Gastrocnemius medialis (tissue), 4 donors: Measurements from ENCODE around the gene PTPRN2. TPM values are rescaled to one million over a fixed set of nuclear protein-coding genes. Genes with fewer than 3 reads are reported as not detected.

Experiments
- ATAC-seq, 2 donors: fragments of 150-250 bp; one replicate each; pipeline ENCODE4 v1.9.1; 2016
- DNase-seq, 2 donors: peaks; one replicate each; pipeline ENCODE4 v3.0.0-alpha.2; 2019
- H3K27ac ChIP-seq, 4 donors: fragments of 200-600 bp; sonication (generic); 1 replicate in 1 of 4; 2 replicates in 3 of 4; pipeline ENCODE4 v1.5.1; 2016 to 2018; ENCODE audit warnings: mild to moderate bottlenecking in 2 of 4, moderate library complexity in 1 of 4
- H3K27me3 ChIP-seq, 3 donors: fragments of 200-600 bp; sonication (generic) in 2 of 3; 1 replicate in 1 of 3; 2 replicates in 2 of 3; pipeline versions ENCODE4 v1.5.1 to v1.6.0; 2016 to 2019; ENCODE audit warnings: mild to moderate bottlenecking in 1 of 3, moderate library complexity in 1 of 3
- H3K36me3 ChIP-seq, 2 donors: fragments of 200-600 bp; sonication (generic) in 1 of 2; one replicate each; pipeline ENCODE4 v1.5.1; 2017 to 2018
- H3K4me1 ChIP-seq, 2 donors: fragments of 200-600 bp; sonication (generic) in 1 of 2; one replicate each; pipeline ENCODE4 v1.5.1; 2016 to 2017; ENCODE audit warnings: mild to moderate bottlenecking in 2 of 2
- H3K4me3 ChIP-seq, 4 donors: fragments of 200-600 bp; sonication (generic) in 3 of 4; 1 replicate in 1 of 4; 2 replicates in 3 of 4; pipeline ENCODE4 v1.5.1; 2016 to 2019; ENCODE audit warnings: mild to moderate bottlenecking in 2 of 4
- H3K9me3 ChIP-seq, 3 donors: fragments of 200-600 bp; sonication (generic) in 2 of 3; 1 replicate in 1 of 3; 2 replicates in 2 of 3; pipeline ENCODE4 v1.5.1; 2016 to 2019
- POLR2A ChIP-seq, 2 donors: fragments of 450-650 bp; IDR thresholded peaks; one replicate each; pipeline ENCODE4 v1.6.1; 2017; ENCODE audit warnings: antibody characterized with exemption in 2 of 2, mild to moderate bottlenecking in 2 of 2, moderate library complexity in 2 of 2
- in situ Hi-C, 4 donors: fragments of 200-750 bp; cut with MboI; loops; one replicate each; pipeline versions ENCODE4 v1.15.0 to v1.8.0; 2017; ENCODE audit warnings: low sequenced_read_pairs in 4 of 4
- intact Hi-C: fragments of 100-400 bp; cut with DNase I; formaldehyde crosslinking; loops from one replicate; pipeline ENCODE4 v1.15.1; 2023; ENCODE audit warnings: low total_unique reads
- total RNA-seq, 4 donors: library from RNA; depleted of rRNA; stranded (reverse); fragments of >200 nt; gene quantifications; one replicate each; pipeline versions ENCODE4 v1.1.0 to v1.2.3, GENCODE V29; 2016
- TF ChIP-seq, protein P1 (sequence below), 5 experiments: fragments of 450-650 bp in 3 of 5; fragments of 200-600 bp in 2 of 5; sonication (generic) in 2 of 5; IDR thresholded peaks in 4 of 5; conservative IDR thresholded peaks in 1 of 5; 1 replicate in 4 of 5; 2 replicates in 1 of 5; pipeline ENCODE4 v1.5.1; 2016 to 2019; ENCODE audit warnings: antibody characterized with exemption in 5 of 5, mild to moderate bottlenecking in 3 of 5, moderate library complexity in 3 of 5

The PTPRN2 gene
- total RNA-seq, 4 donors from 2014 or later: 0.66 to 0.85 (median 0.81) TPM

DNA sequence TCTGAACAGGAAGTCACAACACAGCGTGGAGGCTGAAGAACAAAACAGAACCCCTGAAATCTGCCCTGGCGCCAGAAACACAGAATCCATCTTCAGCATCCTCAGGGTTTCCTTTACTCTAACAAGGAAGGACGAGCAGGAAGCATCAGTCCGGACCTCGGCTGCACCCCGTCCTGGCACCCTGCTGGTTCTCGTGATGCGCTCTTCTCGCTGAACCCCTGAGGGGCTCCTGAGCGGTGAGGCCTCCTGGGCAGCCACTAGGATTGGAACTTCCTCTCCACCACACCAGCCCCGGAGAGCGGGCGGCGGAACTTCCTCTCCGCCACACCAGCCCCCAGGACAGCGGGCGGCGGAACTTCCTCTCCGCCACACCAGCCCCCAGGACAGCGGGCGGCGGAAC, 461.9 kb downstream of the PTPRN2 start:
- TF ChIP-seq, protein P1, sequence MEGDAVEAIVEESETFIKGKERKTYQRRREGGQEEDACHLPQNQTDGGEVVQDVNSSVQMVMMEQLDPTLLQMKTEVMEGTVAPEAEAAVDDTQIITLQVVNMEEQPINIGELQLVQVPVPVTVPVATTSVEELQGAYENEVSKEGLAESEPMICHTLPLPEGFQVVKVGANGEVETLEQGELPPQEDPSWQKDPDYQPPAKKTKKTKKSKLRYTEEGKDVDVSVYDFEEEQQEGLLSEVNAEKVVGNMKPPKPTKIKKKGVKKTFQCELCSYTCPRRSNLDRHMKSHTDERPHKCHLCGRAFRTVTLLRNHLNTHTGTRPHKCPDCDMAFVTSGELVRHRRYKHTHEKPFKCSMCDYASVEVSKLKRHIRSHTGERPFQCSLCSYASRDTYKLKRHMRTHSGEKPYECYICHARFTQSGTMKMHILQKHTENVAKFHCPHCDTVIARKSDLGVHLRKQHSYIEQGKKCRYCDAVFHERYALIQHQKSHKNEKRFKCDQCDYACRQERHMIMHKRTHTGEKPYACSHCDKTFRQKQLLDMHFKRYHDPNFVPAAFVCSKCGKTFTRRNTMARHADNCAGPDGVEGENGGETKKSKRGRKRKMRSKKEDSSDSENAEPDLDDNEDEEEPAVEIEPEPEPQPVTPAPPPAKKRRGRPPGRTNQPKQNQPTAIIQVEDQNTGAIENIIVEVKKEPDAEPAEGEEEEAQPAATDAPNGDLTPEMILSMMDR (IDR thresholded peaks at IDR 0.05 in 4 of 5, conservative IDR thresholded peaks at IDR 0.05 in 1 of 5): no peak
- TF ChIP-seq POLR2A (IDR thresholded peaks at IDR 0.05): no peak
- Histone ChIP-seq H3K27me3 (no peaks in the 10 kb centered on the region), H3K36me3 (no peaks in the 10 kb centered on the region), H3K4me1 (no peaks in the 10 kb centered on the region), H3K9me3 (no peaks in the 10 kb centered on the region), H3K4me3 (peak overlapping the region in 1 of 4 donors; percentile 29), H3K27ac (no peak overlapping the region)
- in situ Hi-C loops: no loop called here
- DNase-seq (no peak), ATAC-seq (no peak)
- intact Hi-C loops: no loop called here

DNA sequence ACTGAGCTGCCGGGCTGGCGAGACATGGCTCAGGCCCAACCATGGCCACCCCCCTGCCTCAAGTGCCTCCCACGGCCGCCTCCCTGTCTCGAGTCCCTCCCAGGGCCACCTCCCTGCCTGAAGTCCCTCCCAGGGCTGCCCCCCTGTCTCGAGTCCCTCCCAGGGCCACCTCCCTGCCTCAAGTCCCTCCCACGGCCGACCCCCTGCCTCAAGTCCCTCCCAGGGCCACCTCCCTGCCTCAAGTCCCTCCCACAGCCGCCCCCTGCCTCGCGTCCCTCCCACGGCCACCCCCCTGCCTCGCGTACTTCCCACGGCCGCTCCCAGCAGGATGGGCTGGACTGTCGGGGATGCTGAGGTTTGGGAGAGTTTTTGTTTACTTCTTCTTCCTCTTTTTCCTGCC, 462.5 kb downstream of the PTPRN2 start:
- TF ChIP-seq, protein P1 (IDR thresholded peaks at IDR 0.05 in 4 of 5, conservative IDR thresholded peaks at IDR 0.05 in 1 of 5): no peak
- no peaks in the 10 kb centered on the region for H3K4me1 ChIP-seq
- DNase-seq: no peak
- in situ Hi-C loops: no loop called here
- H3K36me3 ChIP-seq: no peaks in the 10 kb centered on the region
- no peak for ATAC-seq
- H3K27me3 ChIP-seq: no peaks in the 10 kb centered on the region
- H3K27ac ChIP-seq: no peak overlapping the region
- no peaks in the 10 kb centered on the region for H3K9me3 ChIP-seq
- intact Hi-C loops: no loop called here
- H3K4me3 ChIP-seq: no peak overlapping the region

DNA sequence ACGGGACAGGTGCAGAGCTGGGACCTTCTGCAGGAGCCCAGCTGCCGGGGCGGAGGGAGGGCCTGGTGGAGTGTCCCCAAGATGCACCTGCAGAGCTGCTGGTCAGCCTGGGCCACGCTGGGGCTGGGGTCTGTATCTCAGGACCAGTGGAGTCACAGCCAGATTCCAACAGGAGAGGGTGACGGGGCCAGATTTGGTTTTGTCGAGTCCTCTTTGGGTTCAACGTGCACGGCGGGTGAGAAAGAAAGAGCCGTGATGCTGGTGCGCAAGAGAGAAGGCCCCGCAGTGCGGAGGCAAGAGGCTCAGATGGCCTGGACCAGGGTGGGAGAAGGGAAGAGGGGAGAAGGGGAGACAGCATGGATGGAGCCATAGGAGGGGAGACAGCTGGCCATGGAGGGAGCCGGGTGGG, 462.9 kb downstream of the PTPRN2 start:
- H3K27ac ChIP-seq: no peak overlapping the region
- H3K36me3 ChIP-seq: no peaks in the 10 kb centered on the region
- ATAC-seq: no peak
- in situ Hi-C loops: no loop called here
- DNase-seq: no peak
- intact Hi-C loops: no loop called here
- H3K4me3 ChIP-seq: no peak overlapping the region
- H3K9me3 ChIP-seq: no peaks in the 10 kb centered on the region
- no peaks in the 10 kb centered on the region for H3K27me3 ChIP-seq
- TF ChIP-seq, protein P1 (IDR thresholded peaks at IDR 0.05 in 4 of 5, conservative IDR thresholded peaks at IDR 0.05 in 1 of 5): no peak
- H3K4me1 ChIP-seq: no peaks in the 10 kb centered on the region

DNA sequence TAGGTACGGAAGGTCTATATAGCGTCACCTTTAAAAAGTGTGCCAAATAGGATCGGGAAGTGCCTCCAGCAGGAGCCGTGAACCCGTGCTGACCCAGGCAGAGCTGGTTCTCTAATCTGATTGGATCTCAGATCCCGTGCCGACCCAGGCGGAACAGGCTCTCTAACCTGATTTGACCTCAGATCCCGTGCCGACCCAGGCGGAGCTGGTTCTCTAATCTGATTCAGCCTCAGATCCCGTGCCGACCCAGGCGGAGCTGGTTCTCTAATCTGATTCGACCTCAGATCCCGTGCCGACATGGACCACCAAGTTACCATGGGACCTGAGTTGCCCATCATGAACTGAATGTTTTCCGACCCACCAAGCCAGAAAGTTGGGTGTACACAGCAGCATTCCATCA, 463.9 kb downstream of the PTPRN2 start:
- no peaks in the 10 kb centered on the region for H3K27me3 ChIP-seq
- no peaks in the 10 kb centered on the region for H3K36me3 ChIP-seq
- no peak for TF ChIP-seq POLR2A (IDR thresholded peaks at IDR 0.05)
- TF ChIP-seq, protein P1 (IDR thresholded peaks at IDR 0.05 in 4 of 5, conservative IDR thresholded peaks at IDR 0.05 in 1 of 5): no peak
- H3K9me3 ChIP-seq: no peaks in the 10 kb centered on the region
- intact Hi-C loops (no loop called here), in situ Hi-C loops (no loop called here)
- no peak overlapping the region for H3K4me3 ChIP-seq
- DNase-seq (no peak), ATAC-seq (no peak)
- no peak overlapping the region for H3K27ac ChIP-seq
- H3K4me1 ChIP-seq: no peaks in the 10 kb centered on the region

DNA sequence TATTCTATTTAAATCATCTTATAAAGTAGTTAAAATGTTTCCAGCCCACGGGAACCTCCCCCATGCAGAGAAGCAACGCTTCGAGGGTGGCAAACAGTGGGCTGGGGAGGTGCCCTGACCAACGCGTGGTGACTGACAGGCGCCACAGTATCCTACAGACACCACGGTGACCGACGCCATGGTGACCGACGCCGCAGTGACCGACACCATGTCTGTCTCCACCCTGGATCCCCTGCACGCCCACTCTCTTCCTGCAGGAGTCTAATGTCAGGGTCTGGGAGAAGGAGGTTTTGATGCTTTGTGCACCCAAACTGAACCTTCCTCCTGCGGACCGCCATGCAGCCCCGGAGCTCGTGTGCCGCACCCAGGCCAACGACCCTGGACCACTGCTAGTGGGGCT, 464.4 kb downstream of the PTPRN2 start:
- H3K36me3 ChIP-seq: no peaks in the 10 kb centered on the region
- TF ChIP-seq POLR2A (IDR thresholded peaks at IDR 0.05): no peak
- peaks cover 0 to 4% (median 0%) of the 10 kb centered on the region in 3 donors for H3K9me3 ChIP-seq
- no peaks in the 10 kb centered on the region for H3K4me1 ChIP-seq
- no peak for DNase-seq
- in situ Hi-C loops (no loop called here), intact Hi-C loops (no loop called here)
- H3K27ac ChIP-seq: no peak overlapping the region
- ATAC-seq: no peak
- H3K4me3 ChIP-seq: no peak overlapping the region
- H3K27me3 ChIP-seq: no peaks in the 10 kb centered on the region
